C1 segment of cervical spinal cord (tissue), 14 donors: ENCODE results near the gene ARG2.

Source experiments
- DNase-seq, 14 donors: peaks; one replicate each; lab custom pipeline; 2025; lab: John Stamatoyannopoulos, UW

The ARG2 gene

DNA sequence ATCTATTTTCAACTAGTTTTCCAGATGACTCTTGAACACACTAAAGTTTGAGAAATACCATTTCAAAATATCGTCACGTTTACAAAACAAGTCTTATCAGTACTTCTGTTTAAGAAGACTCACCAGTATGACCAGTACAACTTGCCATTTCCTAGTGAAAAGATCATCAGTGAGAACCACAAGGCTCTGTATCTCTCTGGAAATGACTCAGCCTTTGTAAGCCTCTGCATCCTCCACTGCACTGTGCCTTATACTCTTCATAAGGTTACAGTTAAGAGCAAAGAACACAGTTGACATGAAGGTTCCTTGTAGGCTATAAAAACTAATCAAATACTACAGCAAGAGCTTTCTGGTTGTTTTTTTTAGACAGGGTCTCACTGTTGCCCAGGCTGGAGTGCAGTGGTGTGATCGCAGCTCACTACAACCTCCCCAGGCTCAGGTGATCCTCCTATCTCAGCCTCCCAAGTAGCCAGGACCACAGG lies 60.4 kb downstream of the ARG2 start:
- DNase-seq = no peak

DNA sequence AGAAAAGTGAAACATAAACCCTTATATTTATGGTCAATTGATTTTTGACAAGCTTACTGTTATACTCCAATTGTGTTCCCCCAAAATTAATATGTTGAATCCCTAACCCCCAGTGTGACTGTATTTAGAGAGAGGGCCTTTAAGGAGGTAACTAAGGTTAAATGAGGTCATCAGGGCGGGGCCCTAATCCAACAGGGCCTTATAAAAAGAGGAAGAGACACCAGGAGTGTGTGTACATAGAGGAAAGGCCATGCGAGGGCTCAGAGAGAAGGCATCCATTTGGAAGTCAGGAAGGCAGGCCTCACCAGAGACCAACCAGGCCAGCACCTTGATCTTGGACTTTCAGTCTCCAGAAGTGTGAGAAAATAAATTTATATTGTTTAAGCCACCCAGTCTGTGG lies 61.2 kb downstream of the ARG2 start:
- DNase-seq = no peak

DNA sequence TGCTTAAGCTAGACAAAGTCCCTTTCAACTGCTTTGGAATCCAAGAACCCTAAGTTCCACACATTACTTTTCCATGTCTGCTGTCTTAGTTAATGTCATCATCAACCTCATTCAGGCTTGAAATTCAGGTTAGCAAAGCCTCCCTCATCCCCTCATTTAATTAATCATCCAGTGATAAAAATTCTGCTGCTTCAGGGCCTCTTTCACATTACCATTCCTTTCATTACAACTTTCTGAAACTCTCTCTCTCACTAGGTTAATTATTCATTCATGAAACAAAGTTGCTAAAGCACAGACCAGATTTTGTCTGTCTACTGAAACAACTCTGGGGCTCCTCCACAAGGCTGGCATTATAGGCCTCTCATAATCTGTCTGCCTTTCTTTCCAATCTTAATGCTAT lies 64.1 kb downstream of the ARG2 start:
- DNase-seq = no peak

DNA sequence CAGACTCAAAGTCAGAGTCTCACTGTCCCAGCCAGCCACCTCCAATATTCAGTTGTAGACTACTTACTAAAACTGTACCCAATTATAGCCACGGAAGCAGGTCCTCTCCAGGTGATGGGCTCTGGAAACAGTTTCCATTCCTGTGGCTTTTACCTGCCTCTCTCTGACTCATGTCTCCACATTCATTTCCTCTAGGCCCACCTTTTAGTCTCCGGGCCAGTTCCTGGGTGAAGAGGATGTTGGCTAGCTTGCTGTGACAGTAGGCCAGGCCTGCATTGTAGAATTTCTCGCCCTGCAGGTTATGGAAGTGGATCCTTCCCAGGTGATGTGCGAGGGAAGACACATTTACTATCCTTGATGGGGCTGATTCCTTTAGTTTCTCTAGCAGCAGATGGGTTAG lies 70.3 kb downstream of the ARG2 start:
- no peak for DNase-seq

DNA sequence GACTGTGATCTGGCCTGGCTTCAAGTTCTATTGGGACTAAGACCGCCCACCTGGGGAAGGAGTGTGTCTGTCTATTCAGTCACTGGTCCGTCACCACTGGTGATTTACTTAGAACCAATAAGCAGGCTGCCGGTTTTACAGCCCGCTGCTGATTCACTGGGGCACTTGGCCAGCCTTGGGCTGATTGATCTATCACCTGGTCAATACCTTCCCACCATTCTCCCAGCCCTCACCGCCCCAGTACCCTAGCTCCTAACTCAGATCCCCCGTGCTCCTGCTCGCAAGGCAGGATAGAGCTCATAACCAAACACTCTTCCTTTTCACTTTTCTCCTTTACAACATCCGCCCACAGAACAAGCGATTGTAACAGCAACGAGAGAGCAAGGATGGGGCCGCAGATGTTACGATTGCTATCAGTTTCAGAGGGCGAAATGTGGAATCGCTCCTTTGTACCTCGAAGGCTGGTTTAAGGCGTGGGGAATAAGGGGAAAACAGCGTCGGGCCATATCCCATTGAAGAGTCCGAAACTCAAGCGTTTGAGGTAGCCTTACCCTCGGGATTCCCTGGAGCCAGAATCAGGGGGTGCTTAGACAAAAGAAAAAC lies 75.2 kb downstream of the ARG2 start:
- peak in 6 of 14 donors; percentile 24 to 73 (median 39) for DNase-seq

DNA sequence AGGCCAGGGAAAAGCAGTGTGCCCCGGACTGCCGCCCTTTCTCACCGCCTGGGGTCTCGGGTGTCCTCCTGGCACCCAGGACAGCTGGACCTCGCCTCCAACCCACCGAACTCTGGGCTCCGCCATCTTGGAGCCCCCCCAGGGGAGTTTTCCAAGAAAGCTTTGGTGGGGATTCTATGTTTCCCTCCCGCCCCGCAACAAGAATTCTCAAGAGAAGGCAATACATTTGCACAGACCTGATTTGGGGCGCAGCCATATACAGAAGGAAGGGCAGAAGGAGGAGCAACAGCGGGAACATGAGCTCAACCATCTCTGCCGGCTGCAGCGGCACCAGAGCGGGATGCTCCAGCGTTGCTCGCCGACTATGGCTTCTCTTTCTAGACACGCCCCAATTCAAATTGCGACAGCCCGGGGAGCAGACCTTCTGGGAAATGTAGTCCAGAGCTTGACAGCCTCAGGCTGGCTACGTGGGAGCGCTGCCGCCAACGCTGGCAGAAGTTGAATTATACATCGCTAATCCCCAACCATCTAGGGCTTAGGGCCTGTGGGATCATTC lies 75.8 kb downstream of the ARG2 start, which contains the start of gene RDH11:
Gene RDH11, minus strand, starts transcription at position 371 of the 556 bp plus-strand sequence. Its CDS starts 61 bp downstream, at position 310.
- peak; percentile 25 to 84 (median 72) for DNase-seq

DNA sequence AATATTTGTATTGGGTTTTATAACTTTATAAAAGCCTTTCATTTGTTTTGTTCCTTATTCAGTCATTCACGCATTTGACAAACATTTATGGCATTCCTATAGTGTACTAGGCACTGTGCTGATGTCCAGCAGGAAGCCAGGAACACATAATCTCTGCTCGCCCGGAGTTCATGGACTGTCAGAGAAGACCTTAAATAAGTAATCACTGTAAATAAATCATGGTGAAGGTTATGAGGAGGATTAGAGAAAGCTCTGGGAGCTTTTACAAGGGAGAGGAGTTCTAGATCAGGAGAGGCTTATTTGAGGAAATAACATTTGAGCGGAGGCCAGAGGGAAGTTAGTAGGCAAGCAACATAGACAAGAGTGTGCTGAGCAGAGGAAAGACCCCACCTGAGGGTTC lies 77.3 kb downstream of the ARG2 start:
- DNase-seq = no peak

DNA sequence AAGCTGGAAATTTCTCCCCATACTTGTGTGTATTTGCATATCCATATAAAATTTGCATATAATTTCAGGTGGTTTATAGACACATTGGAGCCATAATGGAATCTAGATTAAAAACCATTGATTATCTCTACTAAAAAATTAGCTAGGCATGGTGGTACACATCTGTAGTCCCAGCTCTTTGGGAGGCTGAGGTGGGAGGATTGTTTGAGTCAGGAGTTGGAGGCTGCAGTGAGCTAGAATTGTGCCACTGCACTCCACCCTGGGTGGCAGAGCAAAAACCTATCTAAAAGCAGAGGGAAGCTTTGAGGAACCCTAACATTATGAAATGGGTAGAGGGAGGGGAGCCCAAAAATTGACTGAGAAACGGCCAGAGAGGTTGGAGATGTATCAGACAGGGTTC lies 78.5 kb downstream of the ARG2 start:
- no peak for DNase-seq
